ENCODE data around the gene OR2T34.
"Not testable (repeated sequence)": the region's sequence is repeated elsewhere in the genome, so short reads cannot be mapped to it uniquely, and the experiment has no call there.

The OR2T34 gene, protein sequence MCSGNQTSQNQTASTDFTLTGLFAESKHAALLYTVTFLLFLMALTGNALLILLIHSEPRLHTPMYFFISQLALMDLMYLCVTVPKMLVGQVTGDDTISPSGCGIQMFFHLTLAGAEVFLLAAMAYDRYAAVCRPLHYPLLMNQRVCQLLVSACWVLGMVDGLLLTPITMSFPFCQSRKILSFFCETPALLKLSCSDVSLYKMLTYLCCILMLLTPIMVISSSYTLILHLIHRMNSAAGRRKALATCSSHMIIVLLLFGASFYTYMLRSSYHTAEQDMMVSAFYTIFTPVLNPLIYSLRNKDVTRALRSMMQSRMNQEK

DNA sequence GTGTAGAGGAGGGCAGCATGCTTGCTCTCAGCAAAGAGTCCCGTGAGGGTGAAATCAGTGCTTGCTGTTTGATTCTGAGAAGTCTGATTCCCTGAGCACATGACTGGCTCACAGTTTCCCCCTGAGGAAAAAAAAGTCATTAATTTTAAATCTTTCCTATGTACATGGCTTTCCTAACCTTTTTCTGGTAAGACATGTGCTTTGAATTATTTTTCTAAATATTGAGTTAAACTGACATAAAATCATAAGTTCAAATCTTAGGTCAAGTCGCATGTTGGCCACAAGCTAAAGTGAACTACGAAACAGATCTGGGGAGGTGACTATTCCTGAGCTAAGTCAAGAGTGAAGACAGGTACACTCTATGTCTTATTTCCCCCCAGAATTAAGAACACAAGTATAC lies at the start of gene OR2T34:
OR2T34 (minus strand) TSS at position 101 of the 400 bp plus-strand sequence; CDS start at position 101, 0 bp downstream.
- H3K4me3 ChIP-seq (ENCODE audit: low read depth in 1 of 2, low read length in 1 of 2); H3K36me3 ChIP-seq; H3K9me3 ChIP-seq: not testable (repeated sequence)

GRCh38 chr1:248622570-248623001 lies 48.0 kb upstream of the OR2T34 start:
- Histone ChIP-seq H3K27ac (no peak overlapping the region), H3K9me3 (no peaks in the 10 kb centered on the region), H3K4me1 (ENCODE audit: control insufficient read depth in 1 of 2, insufficient read depth in 1 of 2, low read depth in 1 of 2, low read length in 1 of 2) (no peaks in the 10 kb centered on the region), H3K4me3 (ENCODE audit: low read depth in 1 of 2, low read length in 1 of 2) (no peak overlapping the region), H3K36me3 (no peaks in the 10 kb centered on the region), H3K27me3 (no peaks in the 10 kb centered on the region)
- peak; percentile 46 for TF ChIP-seq CTCF (IDR thresholded peaks at IDR 0.05)

More for the DNA sequence above, at the start of gene OR2T34:
- not testable (repeated sequence) for H3K27me3 ChIP-seq; H3K27ac ChIP-seq; H3K4me1 ChIP-seq (ENCODE audit: control insufficient read depth in 1 of 2, insufficient read depth in 1 of 2, low read depth in 1 of 2, low read length in 1 of 2)

DNA sequence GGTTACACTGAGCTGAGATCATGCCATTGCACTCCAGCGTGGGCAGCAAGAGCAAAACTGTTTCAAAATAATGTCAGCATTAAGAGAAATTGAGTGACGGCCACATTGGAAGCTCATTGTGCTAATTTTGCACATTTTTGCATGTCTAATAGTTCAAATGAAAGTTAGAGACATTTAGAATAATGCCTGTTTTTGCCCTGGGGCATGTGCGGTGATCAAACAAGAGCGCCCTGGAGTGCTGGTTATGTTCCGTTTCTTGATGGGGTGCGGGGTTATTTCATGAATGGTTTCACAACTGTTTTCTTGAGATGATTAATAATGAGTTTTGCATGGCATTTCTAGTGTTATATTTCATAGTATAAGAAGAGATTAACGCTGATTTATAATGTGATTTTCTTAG lies 47.2 kb upstream of the OR2T34 start:
- H3K4me3 ChIP-seq (ENCODE audit: low read depth in 1 of 2, low read length in 1 of 2) = no peak overlapping the region
- H3K4me1 ChIP-seq (ENCODE audit: control insufficient read depth in 1 of 2, insufficient read depth in 1 of 2, low read depth in 1 of 2, low read length in 1 of 2) = no peaks in the 10 kb centered on the region
- H3K36me3 ChIP-seq = no peaks in the 10 kb centered on the region
- H3K27me3 ChIP-seq = no peaks in the 10 kb centered on the region
- TF ChIP-seq CTCF (IDR thresholded peaks at IDR 0.05) = no peak
- H3K9me3 ChIP-seq = no peaks in the 10 kb centered on the region
- no peak overlapping the region for H3K27ac ChIP-seq

- no peak overlapping the region for H3K27ac ChIP-seq
- no peak for TF ChIP-seq CTCF (IDR thresholded peaks at IDR 0.05)
- no peaks in the 10 kb centered on the region for H3K27me3 ChIP-seq
- no peaks in the 10 kb centered on the region for H3K4me1 ChIP-seq (ENCODE audit: control insufficient read depth in 1 of 2, insufficient read depth in 1 of 2, low read depth in 1 of 2, low read length in 1 of 2)
- H3K4me3 ChIP-seq (ENCODE audit: low read depth in 1 of 2, low read length in 1 of 2) = no peak overlapping the region
- H3K9me3 ChIP-seq = no peaks in the 10 kb centered on the region
- no peaks in the 10 kb centered on the region for H3K36me3 ChIP-seq
Observed at GRCh38 chr1:248618878-248619277, 44.3 kb upstream of the OR2T34 start.

DNA sequence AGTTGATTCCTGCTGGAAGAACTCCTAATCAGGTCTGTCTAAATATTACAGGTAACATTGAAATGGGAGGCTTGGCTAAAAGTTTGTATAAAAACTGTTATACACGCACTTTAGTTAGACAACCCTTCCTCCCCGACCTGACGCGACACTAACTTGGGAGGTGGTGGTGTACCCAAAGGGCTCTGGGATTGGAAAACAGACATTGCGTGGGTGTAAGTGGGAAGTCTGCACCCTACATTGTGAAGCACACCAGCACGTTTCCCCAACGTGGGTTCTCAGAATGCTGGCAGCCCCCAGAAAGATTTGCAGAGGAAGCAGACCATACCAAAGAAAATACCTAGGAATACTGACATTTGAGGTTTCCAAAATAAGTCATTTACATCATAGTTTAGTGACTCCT lies 43.6 kb upstream of the OR2T34 start:
- no peaks in the 10 kb centered on the region for H3K4me1 ChIP-seq (ENCODE audit: control insufficient read depth in 1 of 2, insufficient read depth in 1 of 2, low read depth in 1 of 2, low read length in 1 of 2)

More for the DNA sequence above, 43.6 kb upstream of the OR2T34 start:
- Histone ChIP-seq H3K27ac (no peak overlapping the region), H3K4me3 (ENCODE audit: low read depth in 1 of 2, low read length in 1 of 2) (no peak overlapping the region), H3K36me3 (no peaks in the 10 kb centered on the region), H3K27me3 (no peaks in the 10 kb centered on the region), H3K9me3 (no peaks in the 10 kb centered on the region)
- TF ChIP-seq CTCF (IDR thresholded peaks at IDR 0.05) = no peak
